CD4-positive, alpha-beta T cell treated with Interleukin-2 at 100 ng/mL for 4 hours (primary cell): ENCODE results near the gene HOXA4.

ENCODE experiments used
- DNase-seq: peaks from one replicate; pipeline ENCODE4 v3.0.0-alpha.2; 2020; ENCODE audit warnings: low spot score

The HOXA4 gene

DNA sequence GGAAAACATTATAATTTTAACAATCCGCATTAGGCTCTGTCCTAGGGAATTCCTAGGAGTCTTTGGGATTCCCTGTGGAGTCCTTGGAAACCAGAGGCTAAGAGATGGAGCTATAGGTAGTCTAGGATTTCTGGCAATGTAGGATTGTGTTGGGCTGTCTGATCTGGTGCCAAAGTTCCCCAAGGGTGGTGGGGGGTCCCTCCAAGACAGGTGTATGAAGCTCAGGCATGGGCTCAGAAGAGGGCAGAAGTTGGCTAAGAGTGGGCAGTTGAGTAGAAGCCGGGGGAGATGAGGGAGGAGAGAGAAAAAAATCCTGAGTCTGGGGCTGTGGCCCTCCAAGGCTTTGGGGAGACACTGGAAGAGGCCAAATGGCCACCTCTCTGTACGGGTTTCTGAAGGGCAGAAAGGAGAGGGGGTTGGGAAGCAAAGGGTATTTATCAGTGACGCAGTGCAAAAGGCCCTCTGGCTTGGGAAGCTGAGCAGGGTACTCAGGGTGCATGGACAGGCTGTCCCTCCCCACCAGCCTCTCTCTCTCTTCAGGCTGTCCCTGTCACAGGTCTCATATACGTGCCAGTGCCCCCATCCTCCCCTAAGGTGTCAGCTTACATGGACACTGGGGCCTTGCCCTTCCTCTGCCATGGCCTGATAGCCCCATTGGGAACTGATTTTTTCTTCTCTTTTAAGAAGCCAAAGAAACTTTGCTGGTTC, 16.1 kb upstream of the HOXA4 start:
- DNase-seq = no peak

DNA sequence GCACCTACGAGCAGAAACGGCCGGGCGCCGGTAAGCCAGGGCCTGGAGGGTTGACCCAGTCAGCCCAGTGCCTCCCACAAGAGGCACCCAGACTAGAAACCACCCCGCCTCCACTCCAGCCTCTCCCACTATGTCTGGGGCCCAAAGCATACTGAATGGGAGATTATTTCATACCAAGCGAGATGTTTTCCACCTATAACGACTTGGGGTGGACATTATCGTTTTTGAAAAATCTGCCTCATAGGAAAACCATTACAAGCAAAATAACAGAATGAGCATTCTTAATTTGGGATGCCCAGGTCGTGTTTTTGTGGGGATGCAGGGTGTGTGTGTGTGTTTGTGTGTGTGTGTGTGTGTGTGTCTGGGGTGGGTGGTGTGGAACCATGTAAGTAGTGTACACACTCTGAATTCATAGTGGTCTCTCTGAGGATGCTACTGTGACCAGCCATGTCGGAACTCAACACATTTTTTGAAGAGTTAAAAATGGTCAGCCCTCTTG, 15.4 kb upstream of the HOXA4 start:
- DNase-seq = no peak

DNA sequence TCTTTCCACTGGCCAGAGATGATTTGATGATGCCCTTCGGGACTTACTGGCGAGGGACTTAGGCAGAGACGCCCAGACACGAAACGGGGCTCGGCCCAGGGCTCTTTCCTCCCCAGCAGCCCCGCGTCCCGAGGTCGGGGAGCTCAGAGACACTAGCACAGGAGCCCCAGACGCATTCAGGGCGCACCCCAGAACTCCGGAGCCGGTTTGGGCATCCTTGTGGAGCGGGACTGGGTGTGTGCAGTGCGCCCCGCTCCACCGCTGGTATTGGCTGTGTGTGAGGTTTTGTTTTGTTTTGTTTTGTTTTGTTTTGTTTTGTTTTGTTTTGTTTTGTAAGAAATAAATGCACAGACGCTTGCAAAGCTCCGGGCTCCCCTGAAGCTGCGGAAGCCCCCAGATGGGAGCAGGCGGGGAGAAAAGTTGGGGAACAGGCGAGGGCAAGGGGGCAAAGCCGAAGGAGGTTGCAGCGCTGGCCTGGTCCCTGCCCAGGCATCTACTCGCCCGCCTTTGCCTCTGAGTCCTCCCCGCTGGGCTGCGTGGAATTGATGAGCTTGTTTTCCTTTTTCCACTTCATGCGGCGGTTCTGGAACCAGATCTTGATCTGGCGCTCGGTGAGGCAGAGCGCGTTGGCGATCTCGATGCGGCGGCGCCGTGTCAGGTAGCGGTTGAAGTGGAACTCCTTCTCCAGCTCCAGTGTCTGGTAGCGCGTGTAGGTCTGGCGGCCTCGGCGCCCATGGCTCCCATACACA, 14.8 kb upstream of the HOXA4 start:
- DNase-seq = no peak

DNA sequence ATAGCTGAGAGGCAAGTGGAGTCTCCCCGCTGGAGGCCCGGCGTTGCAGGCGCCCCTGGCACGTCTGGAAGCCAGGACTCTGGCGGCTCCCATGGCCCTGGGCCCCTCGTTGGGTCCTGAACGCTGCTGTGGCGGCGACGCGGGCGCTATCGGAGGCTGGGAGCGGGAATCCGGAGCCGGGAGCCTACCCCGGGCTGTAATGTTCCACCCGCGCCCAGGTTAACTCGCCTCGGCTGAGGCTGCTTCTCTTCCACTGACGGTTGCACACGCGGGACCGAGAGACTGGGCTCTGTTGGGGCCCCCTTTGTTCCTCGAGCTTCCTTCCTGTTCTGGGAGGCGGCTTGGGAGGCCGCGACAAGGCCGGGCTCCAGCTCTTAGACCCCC, 14.2 kb upstream of the HOXA4 start:
- no peak for DNase-seq

DNA sequence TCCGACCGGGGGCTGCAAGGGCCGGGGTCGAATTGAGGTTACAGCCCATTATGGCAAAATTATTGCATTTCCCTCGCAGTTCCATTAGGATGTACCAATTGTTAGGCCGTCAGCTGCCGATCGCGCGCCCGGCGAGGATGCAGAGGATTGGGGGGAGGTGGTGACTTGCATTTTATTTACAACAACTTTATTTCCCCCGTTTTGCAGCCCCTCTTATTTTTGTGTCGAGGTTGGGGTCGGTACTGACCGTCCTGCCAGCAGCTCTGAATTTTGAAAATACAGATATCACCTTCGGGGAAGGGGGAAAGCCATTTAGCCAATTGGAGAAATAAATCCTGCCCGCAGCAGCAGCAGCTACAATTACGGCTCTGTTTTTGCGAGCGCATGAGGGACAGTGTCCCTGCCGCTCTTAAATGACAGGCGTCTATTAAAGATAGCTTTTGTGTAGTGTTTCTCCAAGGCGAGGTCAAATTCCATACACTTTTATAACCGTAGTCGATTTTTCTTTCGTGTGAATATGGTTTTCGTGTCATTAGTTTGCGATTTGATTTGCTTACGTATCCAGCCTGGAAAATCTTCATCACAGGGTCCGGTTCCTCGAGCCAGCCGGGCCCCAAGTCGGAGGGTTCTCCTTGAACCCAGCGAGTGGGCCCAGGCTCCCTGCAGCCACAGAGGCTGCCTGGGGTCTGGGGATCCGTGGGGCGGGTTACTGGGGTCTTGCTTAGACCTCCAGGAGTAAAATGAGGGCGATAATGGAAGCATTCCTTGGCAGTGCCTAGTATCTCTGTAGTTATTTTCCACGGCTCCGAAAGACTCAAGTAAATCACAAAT, 13.6 kb upstream of the HOXA4 start:
- DNase-seq = no peak

DNA sequence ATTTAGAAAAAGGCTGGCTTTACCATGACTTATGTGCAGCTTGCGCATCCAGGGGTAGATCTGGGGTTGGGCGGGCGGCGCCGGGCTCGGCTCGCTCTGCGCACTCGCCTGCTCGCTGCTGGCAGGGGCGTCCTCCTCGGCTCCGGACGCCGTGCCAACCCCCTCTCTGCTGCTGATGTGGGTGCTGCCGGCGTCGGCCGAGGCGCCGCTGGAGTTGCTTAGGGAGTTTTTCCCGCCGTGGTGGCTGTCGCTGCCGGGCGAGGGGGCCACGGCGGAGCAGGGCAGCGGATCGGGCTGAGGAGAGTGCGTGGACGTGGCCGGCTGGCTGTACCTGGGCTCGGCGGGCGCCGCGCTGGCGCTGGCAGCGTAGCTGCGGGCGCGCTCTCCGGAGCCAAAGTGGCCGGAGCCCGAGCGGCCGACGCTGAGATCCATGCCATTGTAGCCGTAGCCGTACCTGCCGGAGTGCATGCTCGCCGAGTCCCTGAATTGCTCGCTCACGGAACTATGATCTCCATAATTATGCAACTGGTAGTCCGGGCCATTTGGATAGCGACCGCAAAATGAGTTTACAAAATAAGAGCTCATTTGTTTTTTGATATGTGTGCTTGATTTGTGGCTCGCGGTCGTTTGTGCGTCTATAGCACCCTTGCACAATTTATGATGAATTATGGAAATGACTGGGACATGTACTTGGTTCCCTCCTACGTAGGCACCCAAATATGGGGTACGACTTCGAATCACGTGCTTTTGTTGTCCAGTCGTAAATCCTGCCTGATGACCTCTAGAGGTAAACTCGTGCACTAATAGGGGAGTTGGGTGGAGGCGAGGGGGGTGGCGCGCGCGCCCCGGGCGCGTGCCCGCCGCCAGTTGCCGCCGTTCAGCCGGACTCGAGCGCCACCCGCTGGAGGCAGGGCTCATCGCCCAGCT, 12.7 kb upstream of the HOXA4 start, which contains the start of gene HOXA5:
Gene HOXA5 (minus strand): TSS at position 659 of the 927 bp plus-strand sequence. CDS start 74 bp downstream, at position 585.
- DNase-seq = no peak

DNA sequence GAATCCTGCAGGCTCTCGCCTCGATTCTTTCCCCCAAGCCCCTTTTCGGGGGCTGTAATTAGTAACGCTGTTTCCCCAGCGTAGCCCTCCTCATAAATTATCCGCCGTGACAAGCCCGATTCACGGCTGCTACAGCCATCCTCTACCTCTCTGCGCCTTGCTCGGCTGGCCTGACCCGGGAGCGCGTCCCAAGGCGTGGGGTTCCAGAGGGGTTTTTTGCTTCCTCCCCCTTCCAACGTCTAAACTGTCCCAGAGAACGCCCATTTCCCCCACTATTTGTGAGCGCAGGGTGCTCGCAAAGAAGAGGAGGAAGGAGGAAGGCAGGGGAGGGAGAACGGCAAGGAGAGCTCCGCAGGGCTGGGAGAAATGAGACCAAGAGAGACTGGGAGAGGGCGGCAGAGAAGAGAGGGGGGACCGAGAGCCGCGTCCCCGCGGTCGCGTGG, 12.0 kb upstream of the HOXA4 start:
- DNase-seq = no peak

DNA sequence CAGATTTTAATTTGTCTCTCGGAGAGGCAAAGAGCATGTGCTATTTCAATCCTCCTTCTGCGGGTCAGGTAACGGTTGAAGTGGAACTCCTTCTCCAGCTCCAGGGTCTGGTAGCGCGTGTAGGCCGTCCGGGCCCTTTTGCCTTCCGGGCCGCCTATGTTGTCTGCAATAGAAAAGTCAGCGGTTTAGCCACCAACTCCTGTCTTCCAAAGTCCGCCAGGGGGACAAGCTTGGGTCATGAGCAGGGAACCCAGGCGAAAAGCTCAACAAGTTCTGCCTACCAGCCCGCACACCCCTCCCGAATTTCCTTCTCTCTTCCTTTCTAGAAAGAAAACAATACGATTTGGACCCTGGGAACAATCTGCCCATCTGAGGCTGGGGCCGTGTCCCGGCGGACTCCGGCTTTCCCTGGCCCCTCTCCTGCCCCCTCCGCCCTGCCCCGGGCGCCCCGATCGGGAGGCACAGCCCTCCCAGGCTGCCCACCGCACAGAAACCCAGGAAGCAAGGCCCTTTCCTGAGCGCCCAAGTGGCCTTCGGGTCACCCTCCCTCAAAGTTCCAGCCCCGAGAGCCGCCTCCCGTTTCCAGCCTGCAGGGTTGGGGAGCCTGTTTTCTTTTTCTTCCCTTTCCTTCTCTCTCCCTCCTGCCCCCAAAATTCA, 11.5 kb upstream of the HOXA4 start:
- DNase-seq = no peak

DNA sequence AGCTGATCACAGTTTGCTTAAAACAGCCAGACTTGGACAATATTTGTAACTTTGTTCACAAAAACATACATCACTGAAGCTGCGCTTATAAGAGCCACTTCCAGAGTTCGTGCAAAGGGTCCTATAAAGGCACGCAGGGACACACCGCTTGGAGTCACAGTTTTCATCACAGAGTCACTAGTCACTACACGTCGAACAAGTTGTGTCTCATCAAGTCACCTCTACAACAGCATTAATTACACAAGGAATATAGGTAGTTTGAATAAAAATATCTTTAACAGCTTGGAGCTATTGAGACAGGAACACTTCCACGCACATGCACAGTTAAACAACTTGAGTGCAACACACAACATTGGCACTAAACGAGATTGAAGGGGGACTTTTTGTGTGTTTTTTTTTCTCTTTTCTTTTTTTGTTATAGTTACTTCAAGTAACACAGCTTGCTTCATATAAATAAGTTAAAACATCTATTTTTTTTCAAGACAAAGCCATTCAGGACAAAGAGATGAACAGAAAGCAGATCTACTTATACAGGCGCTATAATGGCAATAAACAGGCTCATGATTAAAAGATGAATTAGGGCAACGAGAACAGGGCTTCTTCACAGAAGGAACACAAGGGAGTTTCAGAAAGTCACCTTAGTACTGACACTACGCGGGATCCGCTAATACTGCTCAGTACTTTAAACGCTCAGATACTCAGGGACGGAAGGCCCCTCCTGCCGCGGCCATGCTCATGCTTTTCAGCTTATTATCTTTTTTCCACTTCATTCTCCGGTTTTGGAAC, 10.8 kb upstream of the HOXA4 start:
- DNase-seq = no peak

DNA sequence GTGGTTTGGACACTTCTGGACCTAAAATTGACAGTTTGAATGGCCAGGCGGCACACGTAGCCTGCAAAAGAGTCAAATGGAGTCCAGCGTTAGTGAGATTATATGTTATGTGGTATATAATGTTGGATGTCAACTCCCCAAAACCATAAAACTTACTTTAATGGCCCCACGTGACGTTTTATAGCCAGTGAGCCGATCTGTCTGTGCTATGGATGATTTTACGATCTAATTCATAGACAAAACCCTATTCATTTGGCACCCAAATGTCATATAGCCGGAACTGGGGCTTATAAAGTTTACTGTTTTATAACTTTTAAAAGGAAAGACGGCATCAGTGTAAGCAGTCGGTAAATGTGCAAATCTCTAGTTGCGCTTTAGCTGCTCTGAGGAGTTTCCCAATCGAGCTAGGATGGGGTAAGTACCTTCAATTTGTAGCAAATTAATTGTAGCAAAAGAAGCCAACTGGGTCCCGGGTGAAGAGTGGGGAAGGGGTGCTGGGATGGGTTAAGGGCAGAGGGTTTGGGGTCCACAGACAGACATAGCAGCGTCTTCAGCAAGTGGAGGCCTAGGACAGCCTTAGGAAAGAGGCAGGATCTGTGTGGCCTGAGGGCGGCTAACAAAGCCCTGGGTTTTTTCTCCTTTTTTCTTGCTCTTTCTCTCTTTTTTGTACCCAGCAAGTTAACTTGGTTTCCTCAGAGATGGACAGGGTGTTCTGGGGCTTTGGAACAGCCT, 9.7 kb upstream of the HOXA4 start:
- DNase-seq = no peak

DNA sequence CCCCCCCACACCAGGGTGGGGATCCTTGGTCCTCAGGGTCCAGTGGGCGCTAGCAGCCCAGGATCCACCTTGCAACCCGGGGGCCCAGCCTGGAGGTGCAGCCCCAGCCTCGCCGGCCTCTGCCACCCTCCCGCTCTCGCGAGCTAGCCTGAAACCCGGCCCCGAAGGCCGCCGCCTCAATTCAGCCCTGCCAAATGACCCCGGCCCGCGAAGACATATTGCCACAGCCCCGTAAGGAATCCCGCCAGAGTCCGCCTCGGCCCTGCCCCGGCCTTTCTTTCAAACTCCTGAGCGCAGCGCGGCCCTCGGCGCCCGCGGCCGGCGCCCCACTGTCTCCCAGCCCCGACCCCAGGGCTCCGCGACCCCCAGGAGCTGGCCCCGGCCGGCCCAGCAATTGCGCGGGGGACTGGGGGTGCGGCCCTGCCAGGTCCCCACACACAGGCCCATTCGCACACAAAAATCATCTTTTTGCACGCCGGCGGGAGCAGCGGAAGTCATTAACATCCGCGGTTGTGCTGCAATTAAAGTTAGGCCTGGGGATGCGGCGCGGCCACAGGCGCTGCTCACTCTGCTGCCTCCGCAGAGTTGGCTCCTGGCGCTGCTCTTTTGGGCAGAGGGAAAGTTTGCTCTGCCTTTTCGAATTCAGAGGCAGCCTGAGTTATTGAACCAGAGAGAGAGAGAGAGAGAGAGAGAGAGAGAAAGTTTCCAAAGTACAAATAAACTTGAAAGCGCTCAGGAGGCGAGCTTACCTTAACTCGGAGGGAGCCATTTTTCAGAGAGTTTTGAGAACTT, 9.0 kb upstream of the HOXA4 start:
- DNase-seq = no peak

DNA sequence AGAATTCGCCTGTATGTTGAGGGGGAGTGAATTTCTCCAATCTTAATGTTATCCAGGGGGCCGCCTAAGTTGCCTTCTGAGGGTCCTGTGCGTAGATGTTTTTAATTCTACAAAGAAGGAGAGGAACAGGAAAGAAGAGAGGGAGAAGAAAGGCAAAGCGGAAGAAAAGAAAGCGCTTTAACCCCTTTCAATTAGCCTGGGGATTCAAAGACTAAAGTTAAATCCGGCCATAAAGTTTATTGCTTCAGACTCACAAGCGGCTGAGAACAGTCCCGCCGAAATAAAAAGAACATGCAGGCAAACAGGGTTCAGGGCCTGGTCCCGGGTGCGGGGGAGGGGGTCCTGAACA, 8.4 kb upstream of the HOXA4 start:
- DNase-seq = no peak

DNA sequence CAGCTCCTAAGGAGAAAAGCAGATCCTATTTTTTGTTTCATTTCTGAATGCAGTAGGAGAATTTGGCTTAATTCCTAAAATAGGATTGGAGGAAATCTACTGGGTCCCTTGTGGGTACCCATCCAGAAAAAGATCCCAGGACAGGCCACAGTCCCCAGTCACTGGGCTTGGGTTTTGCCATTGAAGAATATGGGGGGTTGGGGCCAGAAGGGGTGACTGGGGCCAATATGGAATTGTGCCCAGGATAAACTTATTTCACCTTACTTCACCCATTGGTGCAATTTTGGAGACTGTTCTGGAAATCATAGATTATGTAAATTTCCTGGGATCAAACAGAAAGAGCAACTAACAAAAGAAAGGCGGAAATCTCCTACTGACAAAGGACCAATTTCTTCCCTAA, 7.9 kb upstream of the HOXA4 start:
- DNase-seq = no peak

DNA sequence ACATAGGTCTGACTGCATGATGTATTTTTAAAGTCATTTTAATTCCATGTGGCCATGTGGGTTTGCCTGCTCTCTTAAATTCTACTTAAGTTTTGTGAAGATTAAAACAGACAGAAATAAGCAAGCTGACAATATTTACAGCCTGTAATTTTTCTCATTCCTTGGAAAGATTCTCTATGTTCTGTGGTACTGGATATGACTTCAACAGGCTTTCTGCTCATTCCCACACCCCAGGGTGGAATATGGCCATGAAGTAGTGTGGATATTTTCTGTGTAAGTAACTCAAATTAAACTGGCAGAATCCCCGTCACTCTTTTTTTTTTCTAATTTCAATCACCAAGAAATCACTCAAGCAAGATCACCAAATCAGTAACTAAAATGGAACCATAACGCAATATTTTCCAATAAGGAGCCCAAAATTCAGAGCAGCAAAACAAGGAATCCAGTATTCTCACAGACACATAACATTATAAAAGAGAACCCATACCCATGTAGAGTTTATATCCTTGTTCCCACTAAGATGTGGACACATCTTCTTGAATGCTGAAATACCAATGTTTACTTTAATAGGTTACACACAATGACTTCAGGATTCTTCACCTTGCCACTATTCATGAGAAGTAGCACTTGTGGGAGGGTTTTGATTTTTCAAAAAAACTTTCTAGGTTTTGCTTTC, 7.2 kb upstream of the HOXA4 start:
- no peak for DNase-seq

DNA sequence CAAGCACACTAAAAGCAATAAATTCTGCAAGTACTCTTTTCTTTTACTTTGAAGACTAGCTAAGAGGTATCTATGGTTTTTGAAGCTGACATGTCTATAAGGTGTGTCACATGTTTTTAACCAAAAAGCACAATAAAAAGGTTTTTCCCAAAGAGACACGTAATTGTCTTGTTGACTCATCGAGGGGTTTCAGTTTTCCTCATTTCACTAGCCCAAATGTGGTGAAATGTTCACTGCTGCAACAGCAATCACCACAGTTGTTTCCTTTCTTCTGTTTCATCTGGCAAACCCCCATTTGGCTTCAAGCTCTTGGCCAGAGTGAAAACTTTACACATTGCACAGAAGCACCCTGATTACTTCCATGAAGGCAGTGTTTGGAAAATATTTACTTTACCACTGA, 3.8 kb upstream of the HOXA4 start:
- DNase-seq = no peak

DNA sequence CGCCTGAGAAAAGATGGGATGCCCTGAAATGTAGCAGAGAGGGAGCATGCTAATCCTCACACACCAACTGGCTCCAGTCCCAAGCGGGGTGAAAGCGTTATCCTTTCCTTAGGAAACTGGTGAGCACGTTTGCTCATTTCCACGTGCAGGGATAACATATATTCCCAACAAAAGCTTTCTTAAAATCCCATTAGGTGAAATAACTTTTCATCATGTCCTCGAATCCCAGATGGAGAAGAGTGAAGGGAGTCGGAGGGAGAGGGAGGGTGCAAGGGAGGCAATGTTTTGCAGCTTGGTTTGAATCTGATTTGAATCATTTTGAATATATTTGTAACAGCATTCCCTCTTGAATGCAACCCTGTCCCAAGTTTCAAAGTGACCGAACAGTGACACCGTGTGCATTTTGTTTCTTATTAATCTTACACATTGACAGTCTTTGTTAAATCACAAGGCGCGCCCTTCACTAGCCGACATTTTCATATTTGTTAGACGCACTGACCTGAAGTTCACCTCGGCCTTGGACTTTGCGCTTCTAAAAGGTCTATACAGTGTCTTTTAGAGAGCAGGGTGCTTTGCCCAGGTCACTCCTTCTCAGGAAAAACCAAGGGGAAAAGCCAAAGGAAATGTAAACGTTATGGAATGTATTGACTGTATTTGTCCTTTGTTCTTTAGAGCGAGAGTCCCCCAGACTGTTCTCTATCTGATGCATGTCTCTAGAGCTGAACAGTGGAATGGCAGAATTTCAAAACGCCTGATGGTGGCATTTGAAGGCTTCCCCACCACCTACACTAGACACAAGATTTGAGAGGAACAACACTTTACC, 3.1 kb upstream of the HOXA4 start:
- no peak for DNase-seq

DNA sequence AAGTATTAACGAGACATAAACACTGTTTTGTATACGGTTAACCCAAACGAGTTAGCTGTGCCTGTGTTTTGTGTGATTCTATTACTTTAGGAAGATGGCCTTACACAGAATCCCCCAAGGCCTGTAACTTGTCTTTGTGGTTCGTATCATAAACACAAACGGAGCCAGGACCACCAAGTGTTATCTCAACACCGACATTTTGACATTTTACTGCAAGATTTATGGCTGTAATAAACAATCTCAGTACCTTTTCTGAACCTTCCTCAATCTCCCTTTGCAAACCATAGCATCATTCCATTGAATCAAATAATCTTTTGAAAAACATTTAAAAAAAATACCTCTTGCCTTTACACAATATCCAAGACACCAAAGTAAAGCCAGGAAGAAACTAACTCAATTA, 2.4 kb upstream of the HOXA4 start:
- no peak for DNase-seq
